Measurements from ENCODE around the gene ST6GALNAC3.

Gene ST6GALNAC3

DNA sequence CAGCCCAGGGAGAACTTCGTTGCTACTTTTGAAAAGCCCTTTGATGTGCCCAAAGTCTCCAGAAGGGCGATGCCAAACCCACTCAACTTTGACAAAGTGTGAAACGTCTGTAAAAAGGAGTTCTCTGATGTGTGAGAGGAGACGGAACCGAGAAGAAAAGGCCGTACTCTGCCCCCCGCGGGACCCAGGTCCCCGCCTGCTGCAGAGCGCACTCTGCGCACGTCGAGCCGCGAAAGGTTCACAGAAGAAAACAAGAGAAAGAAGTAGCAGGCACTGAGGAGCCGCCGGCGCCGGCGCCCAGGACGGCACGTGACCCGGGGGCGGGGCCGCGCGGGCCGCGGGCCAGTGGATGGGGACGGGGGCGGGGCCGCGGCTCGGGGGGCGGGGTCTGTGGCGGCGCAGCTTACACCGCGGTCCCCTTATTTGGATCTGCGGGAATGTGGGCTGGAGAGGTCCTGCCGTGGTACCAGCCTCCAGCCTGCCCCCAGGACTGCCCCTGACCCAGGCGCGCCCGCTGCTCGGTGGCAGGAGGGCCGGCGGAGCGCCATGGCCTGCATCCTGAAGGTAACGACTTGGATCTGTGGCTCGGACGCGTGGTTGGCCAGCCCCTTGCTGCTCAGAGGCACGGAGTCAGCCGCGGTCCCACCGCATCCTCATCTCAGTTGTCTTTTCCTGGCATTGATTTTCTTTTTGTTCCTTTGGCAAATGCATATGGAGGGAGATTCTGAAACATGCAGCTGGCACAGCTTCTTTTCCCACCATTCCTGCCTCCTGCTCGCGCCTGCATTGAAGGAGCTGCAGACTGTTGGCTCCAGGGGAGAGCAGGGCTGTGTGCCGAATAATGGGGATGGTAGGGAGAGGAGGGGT, at the start of gene ST6GALNAC3:
TSS of gene ST6GALNAC3 (plus strand) at position 426 of the 867 bp plus-strand sequence.
- H3K27ac ChIP-seq: peak within 1 kb of the TSS; percentile 91
- peak within 1 kb of the TSS; percentile 83 to 90 for H3K4me3 ChIP-seq (ENCODE audit: low read depth in 1 of 2, low read length in 1 of 2)
- peaks cover 34 to 38% of the 10 kb centered on the region in 2 experiments for H3K4me1 ChIP-seq (ENCODE audit: control insufficient read depth in 1 of 2, insufficient read depth in 1 of 2, low read depth in 1 of 2, low read length in 1 of 2)

DNA sequence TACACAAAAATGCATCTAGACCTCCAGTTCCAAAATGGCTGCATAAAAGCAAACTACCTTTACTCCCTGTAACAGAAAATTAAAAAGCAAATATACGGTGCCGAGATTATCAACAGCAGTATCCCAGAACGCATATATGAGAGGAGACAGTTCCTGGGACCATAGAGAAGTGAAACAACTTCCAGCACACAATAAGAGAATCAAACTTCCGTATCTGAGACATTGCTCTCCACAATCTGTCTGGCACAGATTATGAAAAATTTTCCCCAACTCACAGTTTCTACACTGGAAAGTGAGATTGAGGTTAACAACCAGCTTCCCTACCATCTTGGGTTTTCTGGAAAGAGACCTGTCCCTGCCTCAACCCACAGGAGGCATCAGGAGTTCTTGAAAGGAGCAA, 47.2 kb upstream of the ST6GALNAC3 start:
- H3K36me3 ChIP-seq: no peaks in the 10 kb centered on the region
- H3K27ac ChIP-seq: no peak overlapping the region
- no peaks in the 10 kb centered on the region for H3K9me3 ChIP-seq
- H3K27me3 ChIP-seq: no peaks in the 10 kb centered on the region
- H3K4me1 ChIP-seq (ENCODE audit: control insufficient read depth in 1 of 2, insufficient read depth in 1 of 2, low read depth in 1 of 2, low read length in 1 of 2): peaks cover 0 to 10% of the 10 kb centered on the region in 2 experiments
- TF ChIP-seq, protein P1, sequence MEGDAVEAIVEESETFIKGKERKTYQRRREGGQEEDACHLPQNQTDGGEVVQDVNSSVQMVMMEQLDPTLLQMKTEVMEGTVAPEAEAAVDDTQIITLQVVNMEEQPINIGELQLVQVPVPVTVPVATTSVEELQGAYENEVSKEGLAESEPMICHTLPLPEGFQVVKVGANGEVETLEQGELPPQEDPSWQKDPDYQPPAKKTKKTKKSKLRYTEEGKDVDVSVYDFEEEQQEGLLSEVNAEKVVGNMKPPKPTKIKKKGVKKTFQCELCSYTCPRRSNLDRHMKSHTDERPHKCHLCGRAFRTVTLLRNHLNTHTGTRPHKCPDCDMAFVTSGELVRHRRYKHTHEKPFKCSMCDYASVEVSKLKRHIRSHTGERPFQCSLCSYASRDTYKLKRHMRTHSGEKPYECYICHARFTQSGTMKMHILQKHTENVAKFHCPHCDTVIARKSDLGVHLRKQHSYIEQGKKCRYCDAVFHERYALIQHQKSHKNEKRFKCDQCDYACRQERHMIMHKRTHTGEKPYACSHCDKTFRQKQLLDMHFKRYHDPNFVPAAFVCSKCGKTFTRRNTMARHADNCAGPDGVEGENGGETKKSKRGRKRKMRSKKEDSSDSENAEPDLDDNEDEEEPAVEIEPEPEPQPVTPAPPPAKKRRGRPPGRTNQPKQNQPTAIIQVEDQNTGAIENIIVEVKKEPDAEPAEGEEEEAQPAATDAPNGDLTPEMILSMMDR (IDR thresholded peaks at IDR 0.05): no peak
- no peak overlapping the region for H3K4me3 ChIP-seq (ENCODE audit: low read depth in 1 of 2, low read length in 1 of 2)

More for the DNA sequence above, at the start of gene ST6GALNAC3:
- Histone ChIP-seq H3K9me3 (no peaks in the 10 kb centered on the region), H3K27me3 (no peaks in the 10 kb centered on the region), H3K36me3 (no peaks in the 10 kb centered on the region)
- TF ChIP-seq, protein P1 (IDR thresholded peaks at IDR 0.05): no peak

DNA sequence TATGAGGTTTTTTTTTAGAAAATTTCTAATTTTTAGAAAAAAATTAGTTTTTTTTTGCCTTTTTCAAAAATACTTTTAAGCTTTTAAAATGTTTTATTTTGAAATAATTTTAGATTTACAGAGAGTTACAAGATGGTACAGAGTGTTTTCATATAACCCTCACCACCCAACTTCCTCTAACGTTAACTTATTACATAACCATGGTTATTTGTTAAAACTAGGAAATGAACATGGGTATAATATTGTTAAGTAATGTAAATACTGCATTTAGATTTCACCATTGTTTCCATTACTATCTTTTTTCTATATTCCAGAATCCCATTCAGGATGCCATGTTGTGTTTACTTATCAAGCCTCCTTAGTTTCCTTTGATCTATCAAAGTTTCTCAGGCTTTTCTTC, 45.2 kb upstream of the ST6GALNAC3 start:
- Histone ChIP-seq H3K36me3 (no peaks in the 10 kb centered on the region), H3K4me1 (ENCODE audit: control insufficient read depth in 1 of 2, insufficient read depth in 1 of 2, low read depth in 1 of 2, low read length in 1 of 2) (peaks cover 0 to 10% of the 10 kb centered on the region in 2 experiments), H3K9me3 (no peaks in the 10 kb centered on the region), H3K27ac (no peak overlapping the region), H3K4me3 (ENCODE audit: low read depth in 1 of 2, low read length in 1 of 2) (no peak overlapping the region), H3K27me3 (no peaks in the 10 kb centered on the region)
- TF ChIP-seq, protein P1 (IDR thresholded peaks at IDR 0.05): no peak

DNA sequence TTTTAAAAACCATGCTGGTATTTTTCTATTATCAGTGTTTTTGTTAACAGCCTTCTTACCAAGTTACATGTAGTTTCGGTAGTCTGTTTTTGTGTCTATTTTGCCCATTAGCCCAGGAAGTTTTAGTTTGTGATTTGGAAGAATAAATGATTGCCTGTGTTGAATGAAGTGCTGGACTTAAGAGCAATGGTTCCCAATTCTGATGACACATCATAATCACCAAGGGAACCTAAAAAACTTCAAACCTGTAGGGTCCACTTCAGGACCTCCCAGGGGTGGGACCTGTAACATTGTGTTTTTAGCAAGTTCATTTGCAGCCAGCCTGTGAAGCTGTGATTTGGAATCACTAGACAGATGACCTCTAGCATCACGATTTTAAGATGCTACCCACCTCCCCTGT, 43.0 kb upstream of the ST6GALNAC3 start:
- Histone ChIP-seq H3K4me1 (ENCODE audit: control insufficient read depth in 1 of 2, insufficient read depth in 1 of 2, low read depth in 1 of 2, low read length in 1 of 2) (peaks cover 0 to 10% of the 10 kb centered on the region in 2 experiments), H3K9me3 (no peaks in the 10 kb centered on the region), H3K36me3 (no peaks in the 10 kb centered on the region), H3K27ac (no peak overlapping the region), H3K4me3 (ENCODE audit: low read depth in 1 of 2, low read length in 1 of 2) (no peak overlapping the region), H3K27me3 (no peaks in the 10 kb centered on the region)
- TF ChIP-seq, protein P1 (IDR thresholded peaks at IDR 0.05): no peak

DNA sequence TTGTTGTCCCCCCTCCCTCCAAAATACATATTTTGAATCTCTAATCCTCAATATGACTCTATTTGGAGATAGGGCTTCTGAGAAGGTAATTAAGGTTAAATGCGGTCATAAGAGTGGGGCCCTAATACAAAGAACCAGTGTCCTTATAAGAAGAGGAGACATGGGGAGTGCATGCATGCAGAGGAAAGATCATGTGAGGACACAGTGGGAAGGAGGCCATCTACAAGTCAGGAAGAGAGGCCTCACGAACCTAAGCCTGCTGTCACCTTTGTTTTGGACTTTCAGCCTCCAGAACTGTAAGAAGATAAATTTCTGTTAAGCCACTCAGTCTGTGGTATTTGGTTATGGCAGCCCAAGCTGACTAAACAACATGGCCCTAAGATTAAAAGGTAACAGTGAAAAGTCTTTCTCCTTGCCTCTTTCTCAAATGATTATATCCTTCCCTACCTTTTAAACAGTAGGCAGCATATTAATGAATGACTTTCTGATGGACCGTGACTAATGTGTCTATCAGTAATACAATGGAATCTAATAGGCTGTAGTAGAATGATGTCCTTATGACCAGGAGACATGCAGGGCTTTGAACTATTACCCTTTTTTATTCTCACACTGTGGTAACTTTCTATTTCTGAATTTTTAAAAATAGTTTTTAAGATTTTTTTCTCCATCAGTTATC, 40.6 kb upstream of the ST6GALNAC3 start:
- H3K36me3 ChIP-seq: no peaks in the 10 kb centered on the region

More for the DNA sequence above, 40.6 kb upstream of the ST6GALNAC3 start:
- H3K4me3 ChIP-seq (ENCODE audit: low read depth in 1 of 2, low read length in 1 of 2): no peak overlapping the region
- H3K27me3 ChIP-seq: no peaks in the 10 kb centered on the region
- TF ChIP-seq, protein P1 (IDR thresholded peaks at IDR 0.05): no peak
- no peak overlapping the region for H3K27ac ChIP-seq
- H3K9me3 ChIP-seq: no peaks in the 10 kb centered on the region
- H3K4me1 ChIP-seq (ENCODE audit: control insufficient read depth in 1 of 2, insufficient read depth in 1 of 2, low read depth in 1 of 2, low read length in 1 of 2): peaks cover 0 to 6% of the 10 kb centered on the region in 2 experiments
